HepG2 (cell line): ENCODE data around the gene CTSW. TPM values are rescaled to one million over a fixed set of nuclear protein-coding genes. Genes with fewer than 3 reads are reported as not detected.

Experiments
- ARNTL ChIP-seq: sonication (generic); formaldehyde crosslinking; IDR thresholded peaks from 2 replicates; pipeline ENCODE4 v1.4.0; 2020; ENCODE audit warnings: mild to moderate bottlenecking, missing genetic modification reagents
- CCDC6 ChIP-seq: sonication (generic); formaldehyde crosslinking; IDR thresholded peaks from 2 replicates; pipeline ENCODE4 v1.8.1; 2022; ENCODE audit warnings: mild to moderate bottlenecking, missing genetic modification reagents, moderate library complexity
- DPF2 ChIP-seq: sonication (generic); formaldehyde crosslinking; IDR thresholded peaks from 2 replicates; pipeline ENCODE4 v1.4.0; 2020; ENCODE audit warnings: mild to moderate bottlenecking, low read depth, missing genetic modification reagents, borderline replicate concordance
- FIP1L1 ChIP-seq: fragments of 200-400 bp; formaldehyde crosslinking; IDR thresholded peaks from 2 replicates; pipeline ENCODE4 v1.6.1; 2018; ENCODE audit warnings: low read depth, mild to moderate bottlenecking, low read length, moderate library complexity, borderline replicate concordance; ENCODE audit not compliant: insufficient read depth
- GATAD2A ChIP-seq: IDR thresholded peaks from 2 replicates; pipeline ENCODE4 v1.6.1; 2016
- HOXD1 ChIP-seq: sonication (generic); formaldehyde crosslinking; IDR thresholded peaks from 2 replicates; pipeline ENCODE4 v1.5.0; 2020; ENCODE audit warnings: missing genetic modification reagents
- IKZF1 ChIP-seq: fragments of 450-650 bp; IDR thresholded peaks from 2 replicates; pipeline ENCODE4 v1.7.1; 2016
- KLF15 ChIP-seq: sonication (generic); formaldehyde crosslinking; IDR thresholded peaks from 2 replicates; pipeline ENCODE4 v1.8.1; 2023; ENCODE audit warnings: borderline replicate concordance, mild to moderate bottlenecking, inconsistent platforms, missing genetic modification reagents, mixed read lengths
- PITX1 ChIP-seq: sonication (generic); formaldehyde crosslinking; IDR thresholded peaks from 2 replicates; pipeline ENCODE4 v1.5.1; 2020; ENCODE audit warnings: mild to moderate bottlenecking, missing genetic modification reagents
- SAP130 ChIP-seq: IDR thresholded peaks from 2 replicates; pipeline ENCODE4 v1.6.1; 2016; ENCODE audit warnings: low read depth
- TEF ChIP-seq: sonication (generic); formaldehyde crosslinking; IDR thresholded peaks from 2 replicates; pipeline ENCODE4 v1.5.0; 2020; ENCODE audit warnings: missing genetic modification reagents
- ZIK1 ChIP-seq: sonication (generic); formaldehyde crosslinking; IDR thresholded peaks from 2 replicates; pipeline ENCODE4 v1.5.0; 2020; ENCODE audit warnings: mild to moderate bottlenecking, low read depth, missing genetic modification reagents, borderline replicate concordance
- ZNF251 ChIP-seq: sonication (generic); formaldehyde crosslinking; IDR thresholded peaks from 2 replicates; pipeline ENCODE4 v1.9.0; 2021; ENCODE audit warnings: mild to moderate bottlenecking, missing genetic modification reagents
- ZNF350 ChIP-seq: sonication (generic); formaldehyde crosslinking; IDR thresholded peaks from 2 replicates; pipeline ENCODE4 v1.4.0; 2020; ENCODE audit warnings: mild to moderate bottlenecking, low read depth, missing genetic modification reagents, borderline replicate concordance
- ZNF644 ChIP-seq: IDR thresholded peaks from 2 replicates; pipeline ENCODE4 v1.6.1; 2016; ENCODE audit warnings: low read depth
- ZNF691 ChIP-seq: sonication (generic); formaldehyde crosslinking; IDR thresholded peaks from 2 replicates; pipeline ENCODE4 v1.4.0; 2020; ENCODE audit warnings: missing genetic modification reagents, low read depth, mild to moderate bottlenecking, borderline replicate concordance
- polyA plus RNA-seq, 8 experiments: library from polyadenylated mRNA; depleted of rRNA in 3 of 8; stranded (reverse) in 7 of 8; unstranded in 1 of 8; fragments of >200 nt; fragmentation: Illumina TruSeq in 4 of 8; extraction: Trizol in 4 of 8; gene quantifications; 2 replicates each; pipeline versions ENCODE4 v1.2.1 to v1.2.3, GENCODE V29; 2011 to 2016; ENCODE audit warnings: low read depth in 4 of 8, missing spikeins in 1 of 8, mixed read lengths in 1 of 8; ENCODE audit not compliant: insufficient read depth in 1 of 8
- total RNA-seq, 5 experiments: library from RNA; depleted of rRNA; stranded (reverse); fragments of >200 nt; fragmentation: Illumina TruSeq; extraction: Trizol; gene quantifications; 2 replicates each; pipeline ENCODE4 v1.2.3, GENCODE V29; 2016; ENCODE audit warnings: low read depth in 1 of 5
- TF ChIP-seq, protein P1 (sequence below): sonication (generic); formaldehyde crosslinking; IDR thresholded peaks from 2 replicates; pipeline ENCODE4 v1.9.0; 2021; ENCODE audit warnings: missing genetic modification reagents, mild to moderate bottlenecking, borderline replicate concordance
- TF ChIP-seq, protein P2 (sequence below): sonication (generic); formaldehyde crosslinking; IDR thresholded peaks from 2 replicates; pipeline ENCODE4 v1.4.0; 2020; ENCODE audit warnings: mild to moderate bottlenecking, missing genetic modification reagents
- TF ChIP-seq, protein P3 (sequence below): sonication (generic); formaldehyde crosslinking; IDR thresholded peaks from 2 replicates; pipeline ENCODE4 v1.4.0; 2020; ENCODE audit warnings: missing genetic modification reagents
- TF ChIP-seq, protein P4 (sequence below): IDR thresholded peaks from 2 replicates; pipeline ENCODE4 v1.6.1; 2016; ENCODE audit warnings: low read depth, control low read depth

The CTSW gene
- total and polyA plus RNA-seq, 2 of the 13 experiments (the other 11 are each of a cell fraction or from before 2014, with no cell fraction given): 0.09 TPM; not detected in 1

DNA sequence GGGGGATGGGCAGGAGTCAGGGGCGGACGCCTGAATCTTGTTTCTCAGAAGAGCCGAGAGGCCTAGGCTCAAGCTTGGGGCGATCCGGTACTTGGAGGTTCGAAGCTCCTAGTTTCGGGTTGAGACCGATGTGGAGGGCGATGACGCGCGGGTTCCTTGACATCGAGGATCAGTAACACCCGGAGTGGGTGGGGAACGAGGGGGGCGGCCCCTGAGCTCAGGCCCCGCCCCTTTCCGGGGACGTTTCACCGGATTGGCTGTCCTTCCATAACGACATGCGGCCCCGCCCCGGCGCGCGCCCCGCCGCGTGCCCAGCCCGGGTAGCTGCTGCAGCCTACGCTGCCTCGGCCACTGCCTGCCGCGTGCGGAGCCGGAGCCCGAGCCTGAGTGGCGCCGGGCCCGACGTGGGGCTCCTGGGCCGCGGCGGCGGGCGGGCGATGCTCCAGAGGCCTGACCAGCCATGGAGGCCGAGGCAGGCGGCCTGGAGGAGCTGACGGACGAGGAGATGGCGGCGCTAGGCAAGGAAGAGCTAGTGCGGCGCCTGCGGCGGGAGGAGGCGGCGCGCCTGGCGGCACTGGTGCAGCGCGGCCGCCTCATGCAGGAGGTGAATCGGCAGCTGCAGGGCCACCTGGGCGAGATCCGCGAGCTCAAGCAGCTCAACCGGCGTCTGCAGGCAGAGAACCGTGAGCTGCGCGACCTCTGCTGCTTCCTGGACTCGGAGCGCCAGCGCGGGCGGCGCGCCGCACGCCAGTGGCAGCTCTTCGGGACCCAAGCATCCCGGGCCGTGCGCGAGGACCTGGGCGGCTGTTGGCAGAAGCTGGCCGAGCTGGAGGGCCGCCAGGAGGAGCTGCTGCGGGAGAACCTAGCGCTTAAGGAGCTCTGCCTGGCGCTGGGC, 10.9 kb downstream of the CTSW start, which contains the start of gene CCDC85B (continued):
- TF ChIP-seq ZNF251 (no peak), KLF15 (CRISPR knock-in tag) (no peak), IKZF1 (no peak), ZNF691 (CRISPR knock-in tag) (0 out of 2 replicates have a peak, but pooled peaks have one; percentile 49), CCDC6 (peak; percentile 94; the same call in 1 of the 2 replicates), ZNF350 (no peak), HOXD1 (CRISPR knock-in tag) (0 out of 2 replicates have a peak, but pooled peaks have one; percentile 20), SAP130 (CRISPR knock-in tag) (peak; percentile 87), ZIK1 (CRISPR knock-in tag) (peak; percentile 96), ARNTL (CRISPR knock-in tag) (peak; percentile 99), FIP1L1 (0 out of 2 replicates have a peak, but pooled peaks have one; percentile 22), GATAD2A (CRISPR knock-in tag) (no peak), DPF2 (no peak), TEF (peak; percentile 40; the same call in 1 of the 2 replicates), ZNF644 (CRISPR knock-in tag) (no peak), PITX1 (CRISPR knock-in tag) (no peak)
- TF ChIP-seq, protein P1, sequence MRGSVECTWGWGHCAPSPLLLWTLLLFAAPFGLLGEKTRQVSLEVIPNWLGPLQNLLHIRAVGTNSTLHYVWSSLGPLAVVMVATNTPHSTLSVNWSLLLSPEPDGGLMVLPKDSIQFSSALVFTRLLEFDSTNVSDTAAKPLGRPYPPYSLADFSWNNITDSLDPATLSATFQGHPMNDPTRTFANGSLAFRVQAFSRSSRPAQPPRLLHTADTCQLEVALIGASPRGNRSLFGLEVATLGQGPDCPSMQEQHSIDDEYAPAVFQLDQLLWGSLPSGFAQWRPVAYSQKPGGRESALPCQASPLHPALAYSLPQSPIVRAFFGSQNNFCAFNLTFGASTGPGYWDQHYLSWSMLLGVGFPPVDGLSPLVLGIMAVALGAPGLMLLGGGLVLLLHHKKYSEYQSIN: no peak
- TF ChIP-seq, protein P2, sequence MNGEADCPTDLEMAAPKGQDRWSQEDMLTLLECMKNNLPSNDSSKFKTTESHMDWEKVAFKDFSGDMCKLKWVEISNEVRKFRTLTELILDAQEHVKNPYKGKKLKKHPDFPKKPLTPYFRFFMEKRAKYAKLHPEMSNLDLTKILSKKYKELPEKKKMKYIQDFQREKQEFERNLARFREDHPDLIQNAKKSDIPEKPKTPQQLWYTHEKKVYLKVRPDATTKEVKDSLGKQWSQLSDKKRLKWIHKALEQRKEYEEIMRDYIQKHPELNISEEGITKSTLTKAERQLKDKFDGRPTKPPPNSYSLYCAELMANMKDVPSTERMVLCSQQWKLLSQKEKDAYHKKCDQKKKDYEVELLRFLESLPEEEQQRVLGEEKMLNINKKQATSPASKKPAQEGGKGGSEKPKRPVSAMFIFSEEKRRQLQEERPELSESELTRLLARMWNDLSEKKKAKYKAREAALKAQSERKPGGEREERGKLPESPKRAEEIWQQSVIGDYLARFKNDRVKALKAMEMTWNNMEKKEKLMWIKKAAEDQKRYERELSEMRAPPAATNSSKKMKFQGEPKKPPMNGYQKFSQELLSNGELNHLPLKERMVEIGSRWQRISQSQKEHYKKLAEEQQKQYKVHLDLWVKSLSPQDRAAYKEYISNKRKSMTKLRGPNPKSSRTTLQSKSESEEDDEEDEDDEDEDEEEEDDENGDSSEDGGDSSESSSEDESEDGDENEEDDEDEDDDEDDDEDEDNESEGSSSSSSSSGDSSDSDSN (CRISPR knock-in tag): peak; percentile 82
- TF ChIP-seq, protein P3, sequence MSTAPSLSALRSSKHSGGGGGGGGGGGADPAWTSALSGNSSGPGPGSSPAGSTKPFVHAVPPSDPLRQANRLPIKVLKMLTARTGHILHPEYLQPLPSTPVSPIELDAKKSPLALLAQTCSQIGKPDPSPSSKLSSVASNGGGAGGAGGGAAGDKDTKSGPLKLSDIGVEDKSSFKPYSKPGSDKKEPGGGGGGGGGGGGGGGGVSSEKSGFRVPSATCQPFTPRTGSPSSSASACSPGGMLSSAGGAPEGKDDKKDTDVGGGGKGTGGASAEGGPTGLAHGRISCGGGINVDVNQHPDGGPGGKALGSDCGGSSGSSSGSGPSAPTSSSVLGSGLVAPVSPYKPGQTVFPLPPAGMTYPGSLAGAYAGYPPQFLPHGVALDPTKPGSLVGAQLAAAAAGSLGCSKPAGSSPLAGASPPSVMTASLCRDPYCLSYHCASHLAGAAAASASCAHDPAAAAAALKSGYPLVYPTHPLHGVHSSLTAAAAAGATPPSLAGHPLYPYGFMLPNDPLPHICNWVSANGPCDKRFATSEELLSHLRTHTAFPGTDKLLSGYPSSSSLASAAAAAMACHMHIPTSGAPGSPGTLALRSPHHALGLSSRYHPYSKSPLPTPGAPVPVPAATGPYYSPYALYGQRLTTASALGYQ (CRISPR knock-in tag): peak; percentile 35; the same call in 1 of the 2 replicates
- TF ChIP-seq, protein P4, sequence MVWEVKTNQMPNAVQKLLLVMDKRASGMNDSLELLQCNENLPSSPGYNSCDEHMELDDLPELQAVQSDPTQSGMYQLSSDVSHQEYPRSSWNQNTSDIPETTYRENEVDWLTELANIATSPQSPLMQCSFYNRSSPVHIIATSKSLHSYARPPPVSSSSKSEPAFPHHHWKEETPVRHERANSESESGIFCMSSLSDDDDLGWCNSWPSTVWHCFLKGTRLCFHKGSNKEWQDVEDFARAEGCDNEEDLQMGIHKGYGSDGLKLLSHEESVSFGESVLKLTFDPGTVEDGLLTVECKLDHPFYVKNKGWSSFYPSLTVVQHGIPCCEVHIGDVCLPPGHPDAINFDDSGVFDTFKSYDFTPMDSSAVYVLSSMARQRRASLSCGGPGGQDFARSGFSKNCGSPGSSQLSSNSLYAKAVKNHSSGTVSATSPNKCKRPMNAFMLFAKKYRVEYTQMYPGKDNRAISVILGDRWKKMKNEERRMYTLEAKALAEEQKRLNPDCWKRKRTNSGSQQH (CRISPR knock-in tag): 0 out of 2 replicates have a peak, but pooled peaks have one; percentile 25
